ENCODE results near the gene PRKCE. TPM values are rescaled to one million over a fixed set of nuclear protein-coding genes. Genes with fewer than 3 reads are reported as not detected.
A peak's percentile ranks its signal among the peaks of the same experiment; 100 is the strongest.

The PRKCE gene
- total RNA-seq, 1 experiment from 2014 or later = 2.4 TPM

- CTCF ChIA-PET = no interaction called here
These were observed 483.2 kb downstream of the PRKCE start for GRCh38 chr2:46134531-46135227.

DNA sequence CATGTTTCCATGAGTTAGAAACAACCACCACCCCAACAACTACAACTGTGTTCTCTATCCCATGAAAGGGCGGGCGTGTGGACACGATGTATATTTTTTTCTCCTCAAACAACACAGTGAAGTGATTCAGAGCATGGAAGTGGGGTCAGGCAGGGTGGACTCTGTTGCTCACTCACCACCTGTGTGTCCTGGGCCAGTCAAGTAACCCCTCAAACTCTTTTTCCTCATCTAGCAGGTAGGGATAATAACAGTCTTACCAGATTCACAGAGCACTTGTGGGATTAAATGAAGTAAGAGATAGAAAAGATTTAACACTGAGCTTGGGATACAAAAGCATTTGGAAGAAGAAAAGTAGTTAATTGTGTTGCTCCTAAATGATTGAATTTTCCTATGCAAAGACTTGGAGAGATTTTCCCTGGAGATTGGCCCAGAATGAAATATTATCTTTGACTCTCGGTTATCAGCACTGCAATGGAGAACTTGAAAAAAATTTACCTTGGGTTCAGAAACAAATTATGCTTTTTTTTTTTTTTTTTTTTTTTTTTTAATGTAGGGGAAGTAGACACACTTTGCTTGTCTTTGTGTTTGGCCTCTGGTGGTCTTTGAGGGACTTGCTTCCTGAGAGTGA, 483.9 kb downstream of the PRKCE start:
- TF ChIP-seq EZH2 (IDR thresholded peaks at IDR 0.05; ENCODE audit: borderline replicate concordance, low read depth, low read length, poor library complexity, severe bottlenecking) (no peak), CTCF (conservative IDR thresholded peaks at IDR 0.05; ENCODE audit: low read depth, low read length) (no peak)
- no TSS peak for BruUV-seq (replicated peaks)
- POLR2A ChIA-PET (ENCODE audit: low non-redundant PET) = no interaction called here
- Histone ChIP-seq H3K4me3 (ENCODE audit: low read depth, low read length, poor library complexity, severe bottlenecking) (no peak overlapping the region), H3K27ac (ENCODE audit: low read depth, low read length, poor library complexity, severe bottlenecking) (no peak overlapping the region), H3K27me3 (replicated peaks; ENCODE audit: insufficient read depth, low read depth, low read length, poor library complexity) (no peaks in the 10 kb centered on the region), H3K36me3 (ENCODE audit: insufficient read depth, low read length, poor library complexity, severe bottlenecking) (no peaks in the 10 kb centered on the region), H3K9me3 (ENCODE audit: low read depth, low read length, poor library complexity, severe bottlenecking) (no peaks in the 10 kb centered on the region), H3K4me1 (ENCODE audit: insufficient read depth, low read length, poor library complexity, severe bottlenecking) (peaks cover 3% of the 10 kb centered on the region)
- DNase-seq (ENCODE audit: low spot score) = no peak
- intact Hi-C loops (cut with micrococcal nuclease; ENCODE audit: unreplicated experiment) = no loop called here
- CTCF ChIA-PET = no interaction called here

More at GRCh38 chr2:46134531-46135227, 483.2 kb downstream of the PRKCE start:
- Histone ChIP-seq H3K4me1 (ENCODE audit: insufficient read depth, low read length, poor library complexity, severe bottlenecking) (peaks cover 3% of the 10 kb centered on the region), H3K36me3 (ENCODE audit: insufficient read depth, low read length, poor library complexity, severe bottlenecking) (no peaks in the 10 kb centered on the region), H3K27me3 (replicated peaks; ENCODE audit: insufficient read depth, low read depth, low read length, poor library complexity) (no peaks in the 10 kb centered on the region), H3K9me3 (ENCODE audit: low read depth, low read length, poor library complexity, severe bottlenecking) (no peaks in the 10 kb centered on the region), H3K27ac (ENCODE audit: low read depth, low read length, poor library complexity, severe bottlenecking) (peak overlapping the region; percentile 7), H3K4me3 (ENCODE audit: low read depth, low read length, poor library complexity, severe bottlenecking) (no peak overlapping the region)
- DNase-seq (ENCODE audit: low spot score) = peak; percentile 62
- POLR2A ChIA-PET (ENCODE audit: low non-redundant PET) = no interaction called here
- TF ChIP-seq CTCF (conservative IDR thresholded peaks at IDR 0.05; ENCODE audit: low read depth, low read length) = no peak
- no peak for TF ChIP-seq EZH2 (IDR thresholded peaks at IDR 0.05; ENCODE audit: borderline replicate concordance, low read depth, low read length, poor library complexity, severe bottlenecking)
- intact Hi-C loops (cut with micrococcal nuclease; ENCODE audit: unreplicated experiment) = no loop called here
- no TSS peak for BruUV-seq (replicated peaks)

DNA sequence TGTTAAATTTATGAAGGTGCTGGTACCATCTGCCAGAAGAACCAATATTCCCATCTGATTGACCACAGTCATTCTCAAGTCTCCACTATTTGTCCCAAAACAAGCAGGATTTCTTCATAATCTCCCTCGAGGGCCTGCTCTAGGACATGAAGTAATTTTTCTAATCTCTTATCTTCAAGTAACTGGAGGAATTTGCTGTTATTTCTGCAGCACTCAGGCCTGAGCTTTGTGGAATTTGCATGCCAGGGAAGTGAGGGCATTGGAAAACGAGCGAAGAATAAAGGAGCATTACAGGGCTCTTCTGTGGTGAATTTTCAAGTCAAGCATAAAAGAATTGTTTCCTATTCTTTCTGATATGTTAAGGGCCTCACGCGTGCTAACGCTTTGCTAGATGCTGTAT, 484.5 kb downstream of the PRKCE start:
- ChIA-PET POLR2A (ENCODE audit: low non-redundant PET) (no interaction called here), CTCF (no interaction called here)
- no TSS peak for BruUV-seq (replicated peaks)
- no peak for DNase-seq (ENCODE audit: low spot score)
- H3K4me1 ChIP-seq (ENCODE audit: insufficient read depth, low read length, poor library complexity, severe bottlenecking) = peaks cover 3% of the 10 kb centered on the region
- H3K9me3 ChIP-seq (ENCODE audit: low read depth, low read length, poor library complexity, severe bottlenecking) = no peaks in the 10 kb centered on the region
- H3K27ac ChIP-seq (ENCODE audit: low read depth, low read length, poor library complexity, severe bottlenecking) = no peak overlapping the region
- no peak for TF ChIP-seq EZH2 (IDR thresholded peaks at IDR 0.05; ENCODE audit: borderline replicate concordance, low read depth, low read length, poor library complexity, severe bottlenecking)
- TF ChIP-seq CTCF (conservative IDR thresholded peaks at IDR 0.05; ENCODE audit: low read depth, low read length) = no peak
- intact Hi-C loops (cut with micrococcal nuclease; ENCODE audit: unreplicated experiment) = no loop called here
- no peaks in the 10 kb centered on the region for H3K36me3 ChIP-seq (ENCODE audit: insufficient read depth, low read length, poor library complexity, severe bottlenecking)
- no peak overlapping the region for H3K4me3 ChIP-seq (ENCODE audit: low read depth, low read length, poor library complexity, severe bottlenecking)
- H3K27me3 ChIP-seq (replicated peaks; ENCODE audit: insufficient read depth, low read depth, low read length, poor library complexity) = no peaks in the 10 kb centered on the region
